ENCODE data around the gene ALPP.
"Not testable (repeated sequence)": the region's sequence is repeated elsewhere in the genome, so short reads cannot be mapped to it uniquely, and the experiment has no call there.

DNA sequence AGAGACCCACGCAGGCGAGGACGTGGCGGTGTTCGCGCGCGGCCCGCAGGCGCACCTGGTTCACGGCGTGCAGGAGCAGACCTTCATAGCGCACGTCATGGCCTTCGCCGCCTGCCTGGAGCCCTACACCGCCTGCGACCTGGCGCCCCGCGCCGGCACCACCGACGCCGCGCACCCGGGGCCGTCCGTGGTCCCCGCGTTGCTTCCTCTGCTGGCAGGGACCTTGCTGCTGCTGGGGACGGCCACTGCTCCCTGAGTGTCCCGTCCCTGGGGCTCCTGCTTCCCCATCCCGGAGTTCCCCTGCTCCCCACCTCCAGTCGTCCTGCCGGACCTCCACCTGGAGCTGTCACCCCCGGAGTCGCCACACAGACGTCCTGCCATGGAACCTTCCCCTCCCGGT is 31.1 kb downstream of the ALPP start:
- TF ChIP-seq NFYB (CRISPR knock-in tag; conservative IDR thresholded peaks at IDR 0.05; ENCODE audit: low read depth); CTCF (IDR thresholded peaks at IDR 0.05); ZNF232 (CRISPR knock-in tag; IDR thresholded peaks at IDR 0.05); SP1 (CRISPR knock-in tag; conservative IDR thresholded peaks at IDR 0.05); IRF1 (CRISPR knock-in tag; IDR thresholded peaks at IDR 0.05); ZNF423 (CRISPR knock-in tag; IDR thresholded peaks at IDR 0.05); PRRX2 (CRISPR knock-in tag; IDR thresholded peaks at IDR 0.05); ATF2 (CRISPR knock-in tag; IDR thresholded peaks at IDR 0.05; ENCODE audit: borderline replicate concordance, low read depth): not testable (repeated sequence)
- TF ChIP-seq, protein P1, sequence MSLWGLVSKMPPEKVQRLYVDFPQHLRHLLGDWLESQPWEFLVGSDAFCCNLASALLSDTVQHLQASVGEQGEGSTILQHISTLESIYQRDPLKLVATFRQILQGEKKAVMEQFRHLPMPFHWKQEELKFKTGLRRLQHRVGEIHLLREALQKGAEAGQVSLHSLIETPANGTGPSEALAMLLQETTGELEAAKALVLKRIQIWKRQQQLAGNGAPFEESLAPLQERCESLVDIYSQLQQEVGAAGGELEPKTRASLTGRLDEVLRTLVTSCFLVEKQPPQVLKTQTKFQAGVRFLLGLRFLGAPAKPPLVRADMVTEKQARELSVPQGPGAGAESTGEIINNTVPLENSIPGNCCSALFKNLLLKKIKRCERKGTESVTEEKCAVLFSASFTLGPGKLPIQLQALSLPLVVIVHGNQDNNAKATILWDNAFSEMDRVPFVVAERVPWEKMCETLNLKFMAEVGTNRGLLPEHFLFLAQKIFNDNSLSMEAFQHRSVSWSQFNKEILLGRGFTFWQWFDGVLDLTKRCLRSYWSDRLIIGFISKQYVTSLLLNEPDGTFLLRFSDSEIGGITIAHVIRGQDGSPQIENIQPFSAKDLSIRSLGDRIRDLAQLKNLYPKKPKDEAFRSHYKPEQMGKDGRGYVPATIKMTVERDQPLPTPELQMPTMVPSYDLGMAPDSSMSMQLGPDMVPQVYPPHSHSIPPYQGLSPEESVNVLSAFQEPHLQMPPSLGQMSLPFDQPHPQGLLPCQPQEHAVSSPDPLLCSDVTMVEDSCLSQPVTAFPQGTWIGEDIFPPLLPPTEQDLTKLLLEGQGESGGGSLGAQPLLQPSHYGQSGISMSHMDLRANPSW (CRISPR knock-in tag; conservative IDR thresholded peaks at IDR 0.05; ENCODE audit: low read depth): not testable (repeated sequence)
- TF ChIP-seq, protein P2, sequence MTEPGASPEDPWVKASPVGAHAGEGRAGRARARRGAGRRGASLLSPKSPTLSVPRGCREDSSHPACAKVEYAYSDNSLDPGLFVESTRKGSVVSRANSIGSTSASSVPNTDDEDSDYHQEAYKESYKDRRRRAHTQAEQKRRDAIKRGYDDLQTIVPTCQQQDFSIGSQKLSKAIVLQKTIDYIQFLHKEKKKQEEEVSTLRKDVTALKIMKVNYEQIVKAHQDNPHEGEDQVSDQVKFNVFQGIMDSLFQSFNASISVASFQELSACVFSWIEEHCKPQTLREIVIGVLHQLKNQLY (CRISPR knock-in tag; IDR thresholded peaks at IDR 0.05): not testable (repeated sequence)
